SIG-M5 (cell line): ENCODE data around the gene MXD3.
A peak's percentile ranks its signal among the peaks of the same experiment; 100 is the strongest.

Experiments
- DNase-seq: peaks from one replicate; lab custom pipeline; 2025; lab: John Stamatoyannopoulos, UW

The MXD3 gene

GRCh38 chr5:177303121-177303924 lies 8.4 kb downstream of the MXD3 start, which contains the start of the genes PRELID1 and RAB24:
Gene PRELID1 (plus strand): TSS chr5:177303799. CDS start chr5:177303986, 187 bp downstream.
Gene RAB24 (minus strand): TSS chr5:177303719. CDS start chr5:177303288, 431 bp downstream.
- DNase-seq: no peak

GRCh38 chr5:177302354-177303110 lies 9.2 kb downstream of the MXD3 start:
- DNase-seq: no peak

- no peak for DNase-seq
Measured at GRCh38 chr5:177301503-177302165, 10.1 kb downstream of the MXD3 start.

- DNase-seq: no peak
Measured at GRCh38 chr5:177300951-177301350, 10.7 kb downstream of the MXD3 start.

GRCh38 chr5:177300236-177300880 lies 11.3 kb downstream of the MXD3 start:
- peak; percentile 86 for DNase-seq

- no peak for DNase-seq
Measured at GRCh38 chr5:177299697-177300096, 12.0 kb downstream of the MXD3 start.

- DNase-seq: no peak
Measured at GRCh38 chr5:177297922-177298321, 13.8 kb downstream of the MXD3 start.

GRCh38 chr5:177296581-177296980 lies 15.1 kb downstream of the MXD3 start:
- no peak for DNase-seq

- no peak for DNase-seq
Measured at GRCh38 chr5:177295924-177296323, 15.8 kb downstream of the MXD3 start.

GRCh38 chr5:177294632-177295031 lies 17.1 kb downstream of the MXD3 start:
- no peak for DNase-seq

GRCh38 chr5:177293819-177294581 lies 17.7 kb downstream of the MXD3 start:
- no peak for DNase-seq

GRCh38 chr5:177291735-177292134 lies 20.0 kb downstream of the MXD3 start:
- DNase-seq: no peak

GRCh38 chr5:177290816-177291596 lies 20.7 kb downstream of the MXD3 start:
- no peak for DNase-seq

GRCh38 chr5:177288191-177288590 lies 23.5 kb downstream of the MXD3 start:
- DNase-seq: no peak

GRCh38 chr5:177276886-177277285 lies 34.8 kb downstream of the MXD3 start:
- no peak for DNase-seq

- no peak for DNase-seq
Measured at GRCh38 chr5:177275883-177276282, 35.8 kb downstream of the MXD3 start.

GRCh38 chr5:177271113-177271512 lies 40.6 kb downstream of the MXD3 start:
- DNase-seq: no peak

- no peak for DNase-seq
Measured at GRCh38 chr5:177270653-177271052, 41.0 kb downstream of the MXD3 start.

GRCh38 chr5:177269976-177270375 lies 41.7 kb downstream of the MXD3 start:
- DNase-seq: no peak

- DNase-seq: no peak
Measured at GRCh38 chr5:177269232-177269895, 42.3 kb downstream of the MXD3 start.
